Activated CD4-positive, alpha-beta T cell treated with anti-CD3 and anti-CD28 coated beads, Interleukin-2, amount 50 U/mL, for 24 hours (primary cell): ENCODE measurements around the gene RPL37A.

Experiments used
- DNase-seq, 2 donors: peaks; one replicate each; pipeline ENCODE4 v3.0.0-alpha.2; 2020; ENCODE audit warnings: low read depth in 1 of 2, low spot score in 1 of 2

Gene RPL37A

DNA sequence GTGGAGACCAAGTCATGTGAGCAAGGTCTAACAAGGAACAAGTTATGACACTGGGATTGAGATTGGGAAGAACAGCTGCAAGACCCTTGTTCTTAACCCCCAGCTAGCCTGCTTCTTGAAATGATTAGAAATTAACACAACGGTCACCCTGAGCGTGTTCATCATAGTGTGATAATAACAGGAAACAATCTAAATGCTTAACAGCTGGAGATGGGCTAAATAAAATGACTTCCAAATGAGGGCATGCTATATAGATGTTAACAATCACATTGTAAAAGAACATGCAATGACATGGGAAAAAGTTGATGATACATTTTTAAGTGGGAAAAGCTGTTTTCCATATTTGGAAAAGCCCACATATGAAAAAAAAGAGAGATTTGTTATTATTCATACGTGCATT is 47.6 kb downstream of the RPL37A start:
- DNase-seq: no peak

DNA sequence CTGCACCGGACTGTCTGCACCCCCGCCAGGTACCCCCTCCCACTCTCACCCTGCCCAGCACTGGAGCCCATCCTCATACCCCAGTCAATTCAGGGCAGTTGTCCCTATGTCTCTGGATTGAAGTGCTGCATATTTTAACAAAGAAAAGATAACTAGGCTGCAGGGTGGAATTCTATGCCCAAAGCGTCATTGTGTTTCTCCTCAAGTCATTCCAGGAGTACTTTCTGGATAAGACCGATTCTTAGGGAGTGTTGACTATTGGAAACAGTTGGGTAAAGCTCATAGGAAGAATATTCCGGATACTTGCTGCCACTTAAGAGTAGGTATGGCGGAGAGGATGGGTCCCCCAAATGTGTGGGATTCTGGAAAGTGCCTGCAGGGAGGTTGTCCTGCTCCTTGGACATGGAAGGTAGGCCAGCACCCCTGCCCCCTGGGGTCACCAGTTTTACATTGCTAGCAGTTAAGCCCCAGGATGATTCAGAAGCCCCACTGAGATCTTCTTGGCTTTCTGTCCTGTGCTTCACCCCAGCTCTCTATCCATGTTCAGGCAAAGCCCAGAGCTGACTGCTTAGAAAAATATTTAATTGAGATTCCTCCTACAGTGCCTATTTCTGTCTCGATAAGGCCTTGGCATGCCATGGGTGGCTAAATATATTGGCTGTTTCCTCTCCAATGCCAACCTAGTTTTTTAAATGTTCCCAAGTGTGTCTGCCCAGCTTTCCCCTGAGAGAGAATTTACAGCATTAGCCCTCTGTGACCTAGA is 48.2 kb downstream of the RPL37A start:
- DNase-seq: no peak

DNA sequence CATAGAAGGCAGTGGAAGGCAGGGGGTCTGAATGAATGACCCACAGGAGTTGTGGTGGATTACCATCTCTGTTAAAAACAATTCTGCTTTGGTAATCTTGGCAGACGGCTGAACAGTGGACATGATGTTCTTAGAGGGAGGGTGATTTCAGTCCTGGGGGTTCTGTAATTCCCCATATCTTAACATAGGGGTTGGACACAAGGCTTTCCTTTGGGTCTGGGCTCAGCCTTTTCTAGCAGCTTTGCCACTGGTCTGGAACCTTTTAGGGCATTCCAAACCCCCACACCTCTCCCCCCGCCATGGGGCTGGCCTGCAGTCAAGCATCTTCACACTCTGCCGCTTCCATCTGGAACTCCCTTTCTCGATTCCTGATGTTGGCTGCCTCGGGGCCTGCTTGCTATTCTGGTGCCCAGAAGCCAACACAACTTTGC is 50.3 kb downstream of the RPL37A start:
- no peak for DNase-seq

DNA sequence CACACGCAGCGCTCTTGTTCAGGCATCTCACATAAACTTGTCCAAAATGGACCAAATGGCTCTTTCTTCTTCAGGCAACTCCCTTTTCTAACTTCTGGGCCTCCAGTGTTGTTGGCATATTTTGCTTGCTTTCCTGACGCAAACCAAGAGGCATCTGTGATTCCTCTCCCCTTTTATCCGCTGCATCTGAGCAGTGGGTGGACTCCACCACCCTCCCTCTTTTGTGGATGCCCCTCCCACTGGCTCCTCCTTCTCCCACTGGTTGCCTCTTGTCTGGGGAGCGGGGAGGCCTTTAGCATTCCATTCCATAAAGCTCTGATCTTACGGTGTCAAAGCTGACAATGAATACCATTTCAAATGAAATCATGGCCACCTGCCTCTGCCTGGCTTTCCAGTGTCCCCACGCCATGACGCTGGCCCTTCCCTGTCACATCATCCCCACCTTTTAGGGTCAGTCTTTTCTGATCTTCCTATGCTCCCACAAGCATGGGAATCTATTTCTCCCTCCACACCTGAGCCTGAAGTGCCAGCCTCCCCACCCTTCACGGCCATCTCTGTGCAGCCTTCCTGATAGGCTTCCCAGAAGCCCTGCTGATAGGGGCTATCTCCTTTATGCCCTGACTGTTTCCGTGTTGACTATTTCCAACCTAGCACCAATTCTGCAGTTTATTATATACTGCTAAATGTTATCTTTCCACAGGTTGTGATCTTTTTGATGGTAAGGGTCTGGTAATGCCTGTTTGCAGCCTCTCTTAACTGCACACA is 51.5 kb downstream of the RPL37A start:
- no peak for DNase-seq

DNA sequence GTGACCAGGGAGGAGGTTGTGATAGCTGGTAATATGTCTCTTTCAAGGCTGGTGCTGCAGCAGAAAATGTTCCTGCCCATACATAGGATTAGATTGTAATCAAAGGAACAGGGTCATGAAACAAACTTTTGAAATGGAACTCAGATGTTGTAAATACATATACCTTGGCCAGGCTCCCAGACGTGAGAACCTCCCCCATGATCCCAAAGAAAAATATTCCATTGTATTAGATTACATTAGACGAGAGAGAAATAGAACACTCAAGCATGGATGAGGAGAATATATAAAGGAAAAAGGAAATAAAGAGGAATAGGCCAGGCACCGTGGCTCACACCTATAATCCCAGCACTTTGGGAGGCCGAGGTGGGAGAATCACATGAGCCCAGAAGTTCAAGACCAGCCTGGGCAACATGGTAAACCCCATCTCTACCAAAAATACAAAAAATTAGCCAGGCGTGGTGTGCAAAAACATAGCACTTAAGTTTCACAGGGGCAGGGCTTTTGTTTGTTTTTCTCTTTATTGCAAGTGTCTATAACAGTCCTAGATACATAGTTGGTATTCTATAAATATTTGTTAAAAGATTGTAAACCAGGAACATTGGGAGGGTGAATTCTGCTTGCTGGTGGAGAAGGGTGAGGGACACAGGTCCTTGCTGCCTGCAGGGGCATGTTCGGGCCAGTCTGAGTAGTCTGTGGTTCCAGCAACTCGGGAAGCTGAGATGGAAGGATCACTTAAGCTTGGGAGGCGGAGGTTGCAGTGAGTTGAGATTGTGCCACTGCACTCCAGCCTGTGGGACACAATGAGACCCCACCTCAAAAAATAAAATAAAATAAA is 52.8 kb downstream of the RPL37A start:
- DNase-seq: no peak

DNA sequence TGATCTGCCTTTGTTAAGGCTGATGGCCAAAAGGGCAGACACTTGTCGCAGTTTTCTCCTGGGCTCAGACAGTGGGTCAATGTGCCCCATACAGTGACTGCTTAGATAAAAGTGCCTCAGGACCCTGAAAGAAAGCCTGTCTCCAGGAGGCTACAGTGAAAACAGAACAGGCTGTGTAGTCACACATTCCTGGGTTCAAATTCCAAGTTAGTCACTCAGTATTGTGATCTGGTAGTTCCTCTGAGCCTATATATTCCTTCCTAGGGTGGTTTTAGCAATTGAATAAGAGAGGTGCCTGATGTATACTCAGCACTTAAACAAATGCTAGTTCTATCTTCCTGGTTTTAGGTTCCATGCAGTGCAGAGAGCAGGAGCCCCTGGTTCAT is 54.4 kb downstream of the RPL37A start:
- no peak for DNase-seq
